ENCODE data around the gene SHC2.

SHC2 gene

GRCh38 chr19:375395-376110 lies 85.3 kb downstream of the SHC2 start:
- Mint-ChIP-seq H3K4me3 (no peak overlapping the region), H3K27me3 (peaks cover 26 to 37% of the 10 kb centered on the region in 2 donors), H3K4me1 (peaks cover under 1 to 6% of the 10 kb centered on the region in 2 donors), H3K36me3 (no peaks in the 10 kb centered on the region), H3K9me3 (peaks cover 0 to 2% of the 10 kb centered on the region in 2 donors), H3K27ac (no peak overlapping the region)
- ATAC-seq (replicated peaks) (no peak), DNase-seq (no peak)

GRCh38 chr19:374886-375235 lies 86.0 kb downstream of the SHC2 start:
- ATAC-seq (replicated peaks) (no peak), DNase-seq (no peak)
- peaks cover 0 to 6% of the 10 kb centered on the region in 2 donors for H3K4me1 Mint-ChIP-seq
- no peaks in the 10 kb centered on the region for H3K9me3 Mint-ChIP-seq
- H3K27me3 Mint-ChIP-seq: peaks cover 27 to 40% of the 10 kb centered on the region in 2 donors
- no peaks in the 10 kb centered on the region for H3K36me3 Mint-ChIP-seq
- no peak overlapping the region for H3K4me3 Mint-ChIP-seq
- H3K27ac Mint-ChIP-seq: no peak overlapping the region

GRCh38 chr19:374183-374885 lies 86.5 kb downstream of the SHC2 start:
- Mint-ChIP-seq H3K4me1 (peaks cover 0 to 6% of the 10 kb centered on the region in 2 donors), H3K36me3 (no peaks in the 10 kb centered on the region), H3K9me3 (no peaks in the 10 kb centered on the region), H3K4me3 (no peak overlapping the region), H3K27me3 (peaks cover 32 to 45% of the 10 kb centered on the region in 2 donors), H3K27ac (no peak overlapping the region)
- ATAC-seq (replicated peaks) (no peak), DNase-seq (no peak)

- no peak for DNase-seq
- Mint-ChIP-seq H3K4me1 (peaks cover 0 to 6% of the 10 kb centered on the region in 2 donors), H3K36me3 (no peaks in the 10 kb centered on the region), H3K27me3 (peaks cover 40 to 51% of the 10 kb centered on the region in 2 donors), H3K9me3 (no peaks in the 10 kb centered on the region), H3K27ac (no peak overlapping the region), H3K4me3 (no peak overlapping the region)
- ATAC-seq (replicated peaks): no peak
Measured at GRCh38 chr19:373391-374182, 87.2 kb downstream of the SHC2 start.

GRCh38 chr19:372306-372890 lies 88.4 kb downstream of the SHC2 start:
- Mint-ChIP-seq H3K36me3 (no peaks in the 10 kb centered on the region), H3K27ac (no peak overlapping the region), H3K9me3 (no peaks in the 10 kb centered on the region), H3K4me1 (no peaks in the 10 kb centered on the region), H3K27me3 (peaks cover 42 to 51% of the 10 kb centered on the region in 2 donors), H3K4me3 (no peak overlapping the region)
- no peak for ATAC-seq (replicated peaks)
- DNase-seq: no peak

- no peaks in the 10 kb centered on the region for H3K4me1 Mint-ChIP-seq
- no peak overlapping the region for H3K4me3 Mint-ChIP-seq
- DNase-seq (no peak), ATAC-seq (replicated peaks) (no peak)
- H3K27ac Mint-ChIP-seq: no peak overlapping the region
- H3K36me3 Mint-ChIP-seq: no peaks in the 10 kb centered on the region
- peaks cover 49 to 58% of the 10 kb centered on the region in 2 donors for H3K27me3 Mint-ChIP-seq
- no peaks in the 10 kb centered on the region for H3K9me3 Mint-ChIP-seq
Measured at GRCh38 chr19:371501-372168, 89.2 kb downstream of the SHC2 start.

GRCh38 chr19:370641-371330 lies 90.0 kb downstream of the SHC2 start:
- no peak overlapping the region for H3K27ac Mint-ChIP-seq
- peaks cover 46 to 55% of the 10 kb centered on the region in 2 donors for H3K27me3 Mint-ChIP-seq
- no peaks in the 10 kb centered on the region for H3K4me1 Mint-ChIP-seq
- no peaks in the 10 kb centered on the region for H3K36me3 Mint-ChIP-seq
- H3K4me3 Mint-ChIP-seq: no peak overlapping the region
- ATAC-seq (replicated peaks): no peak
- no peaks in the 10 kb centered on the region for H3K9me3 Mint-ChIP-seq
- DNase-seq: no peak

GRCh38 chr19:369876-370275 lies 91.0 kb downstream of the SHC2 start:
- ATAC-seq (replicated peaks): no peak
- Mint-ChIP-seq H3K36me3 (no peaks in the 10 kb centered on the region), H3K9me3 (no peaks in the 10 kb centered on the region), H3K4me3 (no peak overlapping the region), H3K4me1 (no peaks in the 10 kb centered on the region), H3K27ac (no peak overlapping the region), H3K27me3 (peaks cover 50 to 54% of the 10 kb centered on the region in 2 donors)
- DNase-seq: no peak

- Mint-ChIP-seq H3K9me3 (no peaks in the 10 kb centered on the region), H3K4me3 (no peak overlapping the region), H3K4me1 (no peaks in the 10 kb centered on the region), H3K36me3 (no peaks in the 10 kb centered on the region), H3K27ac (no peak overlapping the region), H3K27me3 (peaks cover 50 to 59% of the 10 kb centered on the region in 2 donors)
- ATAC-seq (replicated peaks) (no peak), DNase-seq (no peak)
Measured at GRCh38 chr19:369256-369655, 91.6 kb downstream of the SHC2 start.

- ATAC-seq (replicated peaks): no peak
- Mint-ChIP-seq H3K4me3 (no peak overlapping the region), H3K27me3 (peaks cover 50 to 59% of the 10 kb centered on the region in 2 donors), H3K9me3 (no peaks in the 10 kb centered on the region), H3K36me3 (no peaks in the 10 kb centered on the region), H3K27ac (no peak overlapping the region), H3K4me1 (no peaks in the 10 kb centered on the region)
- DNase-seq: no peak
Measured at GRCh38 chr19:368630-369024, 92.2 kb downstream of the SHC2 start.

GRCh38 chr19:367963-368629 lies 92.7 kb downstream of the SHC2 start:
- Mint-ChIP-seq H3K27me3 (peaks cover 47 to 59% of the 10 kb centered on the region in 2 donors), H3K4me3 (no peak overlapping the region), H3K36me3 (no peaks in the 10 kb centered on the region), H3K27ac (no peak overlapping the region), H3K9me3 (no peaks in the 10 kb centered on the region), H3K4me1 (no peaks in the 10 kb centered on the region)
- DNase-seq: no peak
- no peak for ATAC-seq (replicated peaks)

GRCh38 chr19:367561-367960 lies 93.3 kb downstream of the SHC2 start:
- Mint-ChIP-seq H3K4me1 (no peaks in the 10 kb centered on the region), H3K4me3 (no peak overlapping the region), H3K9me3 (no peaks in the 10 kb centered on the region), H3K27ac (no peak overlapping the region), H3K27me3 (peaks cover 47 to 58% of the 10 kb centered on the region in 2 donors), H3K36me3 (no peaks in the 10 kb centered on the region)
- ATAC-seq (replicated peaks) (no peak), DNase-seq (no peak)

- H3K4me1 Mint-ChIP-seq: no peaks in the 10 kb centered on the region
- no peak overlapping the region for H3K4me3 Mint-ChIP-seq
- H3K36me3 Mint-ChIP-seq: no peaks in the 10 kb centered on the region
- ATAC-seq (replicated peaks) (no peak), DNase-seq (no peak)
- H3K9me3 Mint-ChIP-seq: no peaks in the 10 kb centered on the region
- H3K27ac Mint-ChIP-seq: no peak overlapping the region
- peaks cover 47 to 53% of the 10 kb centered on the region in 2 donors for H3K27me3 Mint-ChIP-seq
Measured at GRCh38 chr19:366951-367350, 93.9 kb downstream of the SHC2 start.

All from stimulated activated naive B cell treated with anti-CD40 and anti-IgM and Interleukin-4, amounts not matched to agents 10 μg/mL and 1 μg/mL and 100 μg/mL, for 72 hours (primary cell).